GM12864 (cell line): ENCODE measurements around the gene PADI1.

Experiments used
- DNase-seq: peaks from one replicate; pipeline ENCODE4 v3.0.0-alpha.2; 2011; ENCODE audit warnings: low read depth
- H3K4me3 ChIP-seq: 2 replicates; pipeline ENCODE4 v1.5.1; 2011; ENCODE audit warnings: mild to moderate bottlenecking, low read depth, low read length, control low read depth
- CTCF ChIP-seq: IDR thresholded peaks from 2 replicates; pipeline ENCODE4 v1.5.1; 2011; ENCODE audit warnings: low read depth, mild to moderate bottlenecking, moderate library complexity, low read length, control low read depth, inconsistent platforms; ENCODE audit errors: missing control alignments

The PADI1 gene

DNA sequence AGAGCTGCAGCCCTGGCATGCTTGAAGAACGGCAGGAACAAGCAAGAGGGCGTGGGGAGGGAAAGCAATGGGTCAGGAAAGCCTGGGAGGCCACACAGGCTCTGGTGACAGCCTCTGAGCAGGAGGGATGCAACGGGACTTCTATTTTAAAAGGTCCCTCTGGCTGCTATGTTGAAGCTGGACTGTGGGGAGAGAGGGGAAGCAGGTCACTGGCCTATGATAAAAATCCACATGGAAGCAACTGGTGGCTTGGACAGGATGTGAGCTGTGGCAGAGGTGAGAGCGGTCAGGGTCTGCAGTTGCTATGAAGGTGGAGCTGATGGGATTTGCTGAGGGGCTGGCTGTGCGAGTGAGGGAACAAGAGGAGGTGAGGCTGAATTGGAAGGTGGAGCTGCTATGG, 11.2 kb downstream of the PADI1 start:
- no peak overlapping the region for H3K4me3 ChIP-seq
- no peak for TF ChIP-seq CTCF
- no peak for DNase-seq

- TF ChIP-seq CTCF: no peak
- no peak overlapping the region for H3K4me3 ChIP-seq
- DNase-seq: no peak
These were observed 12.7 kb downstream of the PADI1 start for GRCh38 chr1:17217607-17218006.

- no peak for DNase-seq
- no peak for TF ChIP-seq CTCF
- no peak overlapping the region for H3K4me3 ChIP-seq
These were observed 14.0 kb downstream of the PADI1 start for GRCh38 chr1:17218939-17219338.

- H3K4me3 ChIP-seq: no peak overlapping the region
- TF ChIP-seq CTCF: no peak
- no peak for DNase-seq
These were observed 15.4 kb downstream of the PADI1 start for GRCh38 chr1:17220287-17220686.

- TF ChIP-seq CTCF: no peak
- no peak overlapping the region for H3K4me3 ChIP-seq
- DNase-seq: no peak
These were observed 17.6 kb downstream of the PADI1 start for GRCh38 chr1:17222557-17222956.

GRCh38 chr1:17224434-17224833, 19.5 kb downstream of the PADI1 start:
- no peak for TF ChIP-seq CTCF
- DNase-seq: no peak
- no peak overlapping the region for H3K4me3 ChIP-seq

DNA sequence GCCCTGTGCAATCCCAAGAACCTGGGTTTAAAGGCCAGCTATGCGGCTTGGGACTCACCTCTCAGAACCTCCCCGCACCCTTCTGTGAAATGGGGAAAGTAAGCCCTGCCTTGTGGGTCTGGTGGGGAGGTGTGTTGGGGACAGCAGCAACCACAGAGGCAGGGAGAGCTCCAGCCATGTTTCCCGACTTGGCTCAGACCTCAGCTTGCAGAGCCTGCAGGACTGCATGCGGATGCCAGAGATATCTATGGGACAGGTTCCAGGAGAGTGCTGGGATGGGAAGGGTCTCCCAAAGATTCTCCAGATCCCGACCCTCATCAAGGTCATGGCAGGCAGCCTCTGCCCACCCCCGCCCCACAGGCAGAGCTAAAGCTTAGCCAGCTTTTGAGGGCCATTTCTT, 20.2 kb downstream of the PADI1 start:
- no peak for TF ChIP-seq CTCF
- no peak overlapping the region for H3K4me3 ChIP-seq
- no peak for DNase-seq
